LNCAP (cell line): ENCODE data around the gene KIF19.

ENCODE experiments used
- TF ChIP-seq, protein P1 (sequence below): fragments of 450-650 bp; IDR thresholded peaks from 2 replicates; pipeline ENCODE4 v1.5.1; 2017; ENCODE audit warnings: mild to moderate bottlenecking

KIF19 gene

GRCh38 chr17:74335529-74336062, 9.6 kb downstream of the KIF19 start:
- TF ChIP-seq, protein P1, sequence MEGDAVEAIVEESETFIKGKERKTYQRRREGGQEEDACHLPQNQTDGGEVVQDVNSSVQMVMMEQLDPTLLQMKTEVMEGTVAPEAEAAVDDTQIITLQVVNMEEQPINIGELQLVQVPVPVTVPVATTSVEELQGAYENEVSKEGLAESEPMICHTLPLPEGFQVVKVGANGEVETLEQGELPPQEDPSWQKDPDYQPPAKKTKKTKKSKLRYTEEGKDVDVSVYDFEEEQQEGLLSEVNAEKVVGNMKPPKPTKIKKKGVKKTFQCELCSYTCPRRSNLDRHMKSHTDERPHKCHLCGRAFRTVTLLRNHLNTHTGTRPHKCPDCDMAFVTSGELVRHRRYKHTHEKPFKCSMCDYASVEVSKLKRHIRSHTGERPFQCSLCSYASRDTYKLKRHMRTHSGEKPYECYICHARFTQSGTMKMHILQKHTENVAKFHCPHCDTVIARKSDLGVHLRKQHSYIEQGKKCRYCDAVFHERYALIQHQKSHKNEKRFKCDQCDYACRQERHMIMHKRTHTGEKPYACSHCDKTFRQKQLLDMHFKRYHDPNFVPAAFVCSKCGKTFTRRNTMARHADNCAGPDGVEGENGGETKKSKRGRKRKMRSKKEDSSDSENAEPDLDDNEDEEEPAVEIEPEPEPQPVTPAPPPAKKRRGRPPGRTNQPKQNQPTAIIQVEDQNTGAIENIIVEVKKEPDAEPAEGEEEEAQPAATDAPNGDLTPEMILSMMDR: no peak

- TF ChIP-seq, protein P1: no peak
Measured at GRCh38 chr17:74336307-74336706, 10.3 kb downstream of the KIF19 start.

DNA sequence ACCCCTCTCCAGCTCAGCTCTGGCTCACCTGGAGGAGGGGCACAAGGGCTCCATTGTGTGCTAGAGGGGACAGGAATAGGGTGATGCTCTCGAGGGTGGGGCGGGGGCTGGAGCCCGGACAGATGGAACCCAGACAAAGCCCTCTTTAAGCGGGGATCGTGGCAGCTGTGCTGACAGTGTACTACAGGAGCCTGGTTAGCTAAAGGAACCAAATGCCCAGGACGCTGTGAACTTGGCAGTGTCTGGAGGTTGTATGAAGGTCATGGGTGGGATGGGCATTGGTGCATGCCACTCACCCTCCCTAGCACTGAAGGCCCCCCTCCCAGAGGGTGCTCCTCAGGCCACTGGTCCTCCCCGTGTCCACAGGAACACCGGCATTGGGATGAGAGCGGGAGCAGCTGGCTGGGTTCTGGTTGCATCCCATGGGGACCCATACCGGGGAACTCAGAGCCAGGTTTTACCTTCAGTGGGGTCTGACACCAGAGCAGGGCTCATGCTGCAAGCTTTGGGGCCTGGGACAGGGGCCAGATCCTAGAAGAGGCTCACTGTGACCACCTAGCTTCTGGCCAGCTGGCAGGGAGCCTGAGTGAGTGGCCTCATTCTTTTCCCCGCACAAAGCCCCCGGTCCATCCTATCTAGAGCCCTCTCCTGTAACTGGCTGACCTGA, 11.9 kb downstream of the KIF19 start:
- TF ChIP-seq, protein P1: no peak

GRCh38 chr17:74339537-74340195, 13.6 kb downstream of the KIF19 start:
- TF ChIP-seq, protein P1: no peak

DNA sequence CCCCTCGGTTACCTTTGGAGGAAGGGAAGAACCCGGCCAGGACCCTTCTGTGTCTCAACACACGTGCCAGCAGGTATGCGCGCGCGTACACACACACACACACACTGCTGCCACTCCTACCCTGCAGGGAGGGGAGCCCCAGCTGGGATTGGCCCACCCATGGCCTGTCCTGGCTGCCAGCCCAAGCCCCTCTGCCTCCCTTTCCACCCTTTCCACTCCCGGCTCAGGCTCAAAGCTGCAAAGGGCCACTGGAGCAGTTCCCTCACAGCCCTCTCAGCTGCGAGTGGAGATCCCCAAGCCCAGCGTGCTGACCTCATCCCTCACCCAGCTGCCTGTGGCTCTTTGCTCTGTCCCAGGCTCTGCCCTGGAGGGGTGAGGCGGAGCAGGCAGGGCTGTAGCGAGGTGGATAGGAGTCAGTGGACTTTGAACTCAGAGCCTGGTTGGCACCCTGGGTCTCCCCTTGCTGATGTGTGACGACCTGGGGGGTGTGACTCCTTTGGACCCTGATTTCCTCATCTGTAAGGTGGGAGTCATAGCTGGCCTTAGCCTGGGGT, 14.5 kb downstream of the KIF19 start:
- TF ChIP-seq, protein P1: no peak

- TF ChIP-seq, protein P1: no peak
Measured at GRCh38 chr17:74342224-74342623, 16.2 kb downstream of the KIF19 start.

DNA sequence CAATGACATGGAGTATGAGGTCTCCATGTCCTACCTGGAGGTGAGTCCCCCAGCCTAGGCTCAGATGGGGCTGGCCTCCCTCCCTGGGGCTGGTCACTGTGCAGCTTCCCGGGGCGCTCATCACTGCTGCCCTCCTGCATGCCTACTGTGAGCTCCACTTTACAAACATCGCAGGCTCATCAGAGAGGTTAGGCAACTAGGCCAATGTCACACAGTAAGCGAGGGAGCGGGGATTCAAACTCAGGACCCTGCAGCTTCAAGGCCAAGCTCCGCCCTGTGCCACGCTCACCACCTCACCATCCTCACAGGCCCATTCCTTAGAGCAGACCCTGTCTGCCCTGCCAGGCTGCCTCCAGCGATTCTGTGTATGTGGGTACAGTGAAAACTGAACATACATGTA, 17.1 kb downstream of the KIF19 start:
- TF ChIP-seq, protein P1: no peak
